ENCODE data around the gene CFAP61. TPM values are rescaled to one million over a fixed set of nuclear protein-coding genes. Genes with fewer than 3 reads are reported as not detected.

Gene CFAP61
- polyA plus RNA-seq, 1 of the 3 experiments (the other 2 are of a cell fraction) = 0.26 TPM

GRCh38 chr20:20303742-20304141, 251.4 kb downstream of the CFAP61 start:
- no peaks in the 10 kb centered on the region for H3F3A ChIP-seq (replicated peaks; ENCODE audit: insufficient read depth)
- H3K9me3 ChIP-seq = no peaks in the 10 kb centered on the region
- H3K4me3 ChIP-seq (ENCODE audit: low read depth in 2 of 2, low read length in 1 of 2) = no peak overlapping the region
- no peak overlapping the region for H3K9ac ChIP-seq
- ChIA-PET POLR2A (no interaction called here), CTCF (no interaction called here)
- TF ChIP-seq TEAD4 (IDR thresholded peaks at IDR 0.05; ENCODE audit: borderline replicate concordance, insufficient read depth) = no peak
- TF ChIP-seq RAD21 (IDR thresholded peaks at IDR 0.05; ENCODE audit: low read length) = no peak
- no peak for TF ChIP-seq FOXM1 (IDR thresholded peaks at IDR 0.05; ENCODE audit: low read depth)
- TF ChIP-seq EZH2phosphoT487 (IDR thresholded peaks at IDR 0.05; ENCODE audit: borderline replicate concordance, low read depth) = no peak
- TF ChIP-seq REST (IDR thresholded peaks at IDR 0.05; ENCODE audit: low read depth, low read length) = no peak
- TF ChIP-seq GATA2 (CRISPR knock-in tag; IDR thresholded peaks at IDR 0.05) = no peak
- TF ChIP-seq YY1 (IDR thresholded peaks at IDR 0.05; ENCODE audit: low read depth) = no peak
- TF ChIP-seq MXI1 (IDR thresholded peaks at IDR 0.05; ENCODE audit: low read depth, low read length) = no peak
- no peak for TF ChIP-seq CHD2 (IDR thresholded peaks at IDR 0.05; ENCODE audit: low read length, partially characterized antibody)
- TF ChIP-seq MAX (IDR thresholded peaks at IDR 0.05; ENCODE audit: low read depth) = no peak
- no peak for TF ChIP-seq CTCF (IDR thresholded peaks at IDR 0.05)
- TF ChIP-seq TAF1 (IDR thresholded peaks at IDR 0.05; ENCODE audit: borderline replicate concordance, low read depth, low read length) = no peak
- no peak for TF ChIP-seq SMC3 (IDR thresholded peaks at IDR 0.05; ENCODE audit: low read depth, low read length)
- no peak for TF ChIP-seq ZBTB33 (IDR thresholded peaks at IDR 0.05; ENCODE audit: borderline replicate concordance, low read depth)
- no peak for TF ChIP-seq TCF12 (IDR thresholded peaks at IDR 0.05)
- no peak for TF ChIP-seq RFX5 (IDR thresholded peaks at IDR 0.05; ENCODE audit: low read length)
- TF ChIP-seq FOXJ3 (CRISPR knock-in tag; IDR thresholded peaks at IDR 0.05) = no peak
- no peak for DNase-seq
- no peak overlapping the region for H2AFZ ChIP-seq (ENCODE audit: low read depth)
- no peaks in the 10 kb centered on the region for H3K36me3 ChIP-seq (replicated peaks in 1 of 2; ENCODE audit: control insufficient read depth in 1 of 2, insufficient read depth in 2 of 2, low read length in 1 of 2)
- no peaks in the 10 kb centered on the region for H3K9me2 ChIP-seq
- no peak overlapping the region for H3K27ac ChIP-seq (ENCODE audit: low read depth in 2 of 2, low read length in 1 of 2)
- no peaks in the 10 kb centered on the region for H4K20me1 ChIP-seq (ENCODE audit: insufficient read depth)
- H3K27me3 ChIP-seq (ENCODE audit: insufficient read depth) = no peaks in the 10 kb centered on the region
- 56% methylated on average over 15 of the region's 15 CpGs for WGBS (ENCODE audit: low lambda C conversion rate)
- no peaks in the 10 kb centered on the region for H3K79me2 ChIP-seq (ENCODE audit: insufficient read depth)
- H3K4me2 ChIP-seq = no peak overlapping the region
- no peaks in the 10 kb centered on the region for H3K4me1 ChIP-seq (ENCODE audit: control insufficient read depth in 1 of 2, insufficient read depth in 2 of 2, low read depth in 1 of 2, low read length in 1 of 2)
